Uterus (tissue), 4 donors: Measurements from ENCODE around the gene PEX10. TPM values are rescaled to one million over a fixed set of nuclear protein-coding genes. Genes with fewer than 3 reads are reported as not detected.

Experiments
- DNase-seq, 2 donors: peaks; one replicate each; pipeline ENCODE4 v3.0.0-alpha.2; 2019 to 2020
- H3K27ac ChIP-seq, 2 donors: fragments of 200-600 bp; sonication (generic); 1 replicate in 1 of 2; 2 replicates in 1 of 2; pipeline ENCODE4 v1.5.1; 2016 to 2018
- H3K27me3 ChIP-seq, 2 donors: fragments of 200-600 bp; sonication (generic); one replicate each; pipeline ENCODE4 v1.5.1; 2018 to 2019; ENCODE audit warnings: control low read depth in 1 of 2
- H3K36me3 ChIP-seq, 2 donors: fragments of 200-600 bp; sonication (generic); one replicate each; pipeline ENCODE4 v1.5.1; 2019; ENCODE audit warnings: control low read depth in 1 of 2
- H3K4me1 ChIP-seq, 2 donors: fragments of 200-600 bp; sonication (generic); one replicate each; pipeline ENCODE4 v1.5.1; 2018 to 2019; ENCODE audit warnings: control low read depth in 1 of 2
- H3K4me3 ChIP-seq, 2 donors: fragments of 200-600 bp; sonication (generic); 1 replicate in 1 of 2; 2 replicates in 1 of 2; pipeline ENCODE4 v1.5.1; 2018 to 2019; ENCODE audit warnings: mild to moderate bottlenecking in 1 of 2
- H3K9me3 ChIP-seq, 2 donors: fragments of 200-600 bp; sonication (generic); one replicate each; pipeline ENCODE4 v1.5.1; 2019; ENCODE audit warnings: control low read depth in 1 of 2
- POLR2A ChIP-seq, 2 donors: fragments of 450-650 bp; IDR thresholded peaks; one replicate each; pipeline ENCODE4 v1.6.1; 2016; ENCODE audit warnings: antibody characterized with exemption in 2 of 2, mild to moderate bottlenecking in 1 of 2, moderate library complexity in 1 of 2
- intact Hi-C: fragments of 100-400 bp; cut with DNase I; formaldehyde crosslinking; loops from one replicate; pipeline ENCODE4 v1.15.1; 2023; ENCODE audit warnings: low total_unique reads
- total RNA-seq, 4 donors: library from RNA; depleted of rRNA in 3 of 4; stranded (reverse); fragments of >200 nt in 3 of 4; gene quantifications; one replicate each; pipeline versions ENCODE4 v1.1.0 to v1.2.4, GENCODE V29; 2014 to 2023
- TF ChIP-seq, protein P1 (sequence below), 4 experiments: fragments of 200-600 bp in 2 of 4; fragments of 450-650 bp in 2 of 4; sonication (generic) in 2 of 4; IDR thresholded peaks; one replicate each; pipeline ENCODE4 v1.5.1; 2016 to 2019; ENCODE audit warnings: antibody characterized with exemption in 4 of 4, mild to moderate bottlenecking in 2 of 4, moderate library complexity in 1 of 4
- donor health status: DM: yes; HTN: yes; CAD: no.

Gene PEX10
- total RNA-seq, 4 donors from 2014 or later, result 0.77 to 23.6 (median 13.2) TPM

DNA sequence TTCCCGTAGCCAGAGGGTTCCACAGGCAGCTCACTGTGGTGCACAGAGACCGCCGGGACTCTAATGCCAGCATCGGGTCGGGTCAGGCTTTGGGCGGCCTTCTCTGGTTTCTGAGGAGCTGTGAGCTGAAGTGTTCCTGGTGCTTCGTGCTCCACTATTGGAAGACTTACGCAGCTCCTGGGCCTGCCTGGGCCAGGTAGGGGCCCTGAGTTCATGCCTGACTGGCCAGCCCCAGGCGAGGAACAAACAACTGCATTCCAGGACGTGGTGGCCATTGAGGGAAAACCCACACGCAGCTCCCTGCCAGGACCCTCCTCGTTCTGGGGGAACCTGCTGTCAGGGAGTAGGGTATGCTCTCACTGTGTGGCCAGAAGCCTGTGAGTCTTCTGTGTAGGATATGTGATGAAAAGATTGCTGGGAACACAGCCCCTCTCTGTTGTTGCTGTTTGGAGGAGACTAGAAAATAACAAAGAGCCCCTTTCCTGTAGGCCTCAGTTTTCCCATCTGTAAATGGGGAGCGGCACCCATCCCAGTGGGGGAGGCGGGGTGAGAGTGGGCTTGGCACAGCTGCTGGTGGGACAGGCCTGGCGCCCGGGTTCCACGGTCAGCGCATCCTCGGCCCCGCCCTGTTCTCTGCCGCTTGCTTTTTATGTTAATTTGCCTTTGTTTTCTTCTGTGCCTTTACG lies 12.3 kb downstream of the PEX10 start:
- DNase-seq, result no peak
- no peaks in the 10 kb centered on the region for H3K36me3 ChIP-seq

DNA sequence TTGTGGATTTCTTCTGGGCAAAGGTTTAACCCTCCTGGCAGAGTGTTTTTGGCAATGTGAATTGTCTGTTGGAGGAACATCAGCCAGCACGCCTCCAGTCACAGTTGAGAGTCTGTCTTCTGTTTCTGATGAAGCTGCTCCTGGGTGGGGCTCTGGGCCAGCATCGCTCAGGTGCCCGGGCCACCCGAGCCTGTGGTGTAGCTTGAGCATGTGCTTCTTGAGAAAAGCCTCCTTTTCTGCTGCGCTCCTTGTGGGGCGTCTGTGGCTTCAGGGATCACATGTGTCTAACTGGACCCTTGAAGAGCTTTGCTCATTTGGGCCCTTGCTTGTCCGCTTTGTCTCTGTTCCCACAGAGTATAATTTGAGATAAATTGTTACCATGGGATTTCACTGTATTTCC lies 13.5 kb downstream of the PEX10 start:
- H3K27ac ChIP-seq, result no peak overlapping the region

More for the DNA sequence above, 12.3 kb downstream of the PEX10 start:
- Histone ChIP-seq H3K4me1 (no peaks in the 10 kb centered on the region), H3K27me3 (no peaks in the 10 kb centered on the region), H3K9me3 (no peaks in the 10 kb centered on the region), H3K27ac (no peak overlapping the region), H3K4me3 (no peak overlapping the region)
- TF ChIP-seq, protein P1, sequence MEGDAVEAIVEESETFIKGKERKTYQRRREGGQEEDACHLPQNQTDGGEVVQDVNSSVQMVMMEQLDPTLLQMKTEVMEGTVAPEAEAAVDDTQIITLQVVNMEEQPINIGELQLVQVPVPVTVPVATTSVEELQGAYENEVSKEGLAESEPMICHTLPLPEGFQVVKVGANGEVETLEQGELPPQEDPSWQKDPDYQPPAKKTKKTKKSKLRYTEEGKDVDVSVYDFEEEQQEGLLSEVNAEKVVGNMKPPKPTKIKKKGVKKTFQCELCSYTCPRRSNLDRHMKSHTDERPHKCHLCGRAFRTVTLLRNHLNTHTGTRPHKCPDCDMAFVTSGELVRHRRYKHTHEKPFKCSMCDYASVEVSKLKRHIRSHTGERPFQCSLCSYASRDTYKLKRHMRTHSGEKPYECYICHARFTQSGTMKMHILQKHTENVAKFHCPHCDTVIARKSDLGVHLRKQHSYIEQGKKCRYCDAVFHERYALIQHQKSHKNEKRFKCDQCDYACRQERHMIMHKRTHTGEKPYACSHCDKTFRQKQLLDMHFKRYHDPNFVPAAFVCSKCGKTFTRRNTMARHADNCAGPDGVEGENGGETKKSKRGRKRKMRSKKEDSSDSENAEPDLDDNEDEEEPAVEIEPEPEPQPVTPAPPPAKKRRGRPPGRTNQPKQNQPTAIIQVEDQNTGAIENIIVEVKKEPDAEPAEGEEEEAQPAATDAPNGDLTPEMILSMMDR (IDR thresholded peaks at IDR 0.05), result no peak
- TF ChIP-seq POLR2A (IDR thresholded peaks at IDR 0.05), result no peak
- intact Hi-C loops, result no loop called here

DNA sequence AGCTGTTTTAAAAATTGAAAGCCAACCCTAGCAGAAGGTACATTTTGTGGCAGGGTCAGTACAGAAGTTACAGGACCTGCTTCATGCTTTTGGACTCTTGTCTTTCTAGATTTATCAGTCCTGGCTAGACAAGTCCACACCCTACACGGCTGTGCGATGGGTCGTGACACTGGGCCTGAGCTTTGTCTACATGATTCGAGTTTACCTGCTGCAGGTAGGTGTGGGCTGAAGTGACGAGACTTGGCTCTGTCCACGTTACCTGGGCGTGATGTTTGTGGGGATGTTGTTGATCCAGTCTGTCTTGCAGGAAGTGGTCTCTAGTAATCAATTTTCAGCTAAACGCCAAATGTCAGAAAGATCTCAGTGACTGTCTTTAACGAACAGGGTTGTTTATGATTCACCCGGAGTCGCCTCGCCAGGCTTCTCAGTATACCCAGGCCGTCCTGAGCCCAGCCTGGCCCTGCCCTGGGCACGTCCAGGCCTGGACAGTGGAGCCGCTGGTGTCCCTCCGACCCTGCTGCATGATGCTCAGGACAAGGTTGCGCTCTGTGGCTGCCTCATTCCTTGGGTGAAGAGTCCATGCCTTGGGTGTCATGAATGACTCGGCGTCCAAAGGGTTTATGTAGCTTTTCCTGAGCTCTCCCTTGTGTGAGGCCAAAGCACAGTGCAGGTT lies 15.2 kb downstream of the PEX10 start:
- no peak for TF ChIP-seq POLR2A (IDR thresholded peaks at IDR 0.05)
- TF ChIP-seq, protein P1 (IDR thresholded peaks at IDR 0.05), result no peak
- Histone ChIP-seq H3K4me3 (no peak overlapping the region), H3K27me3 (no peaks in the 10 kb centered on the region), H3K9me3 (no peaks in the 10 kb centered on the region), H3K4me1 (peaks cover 0 to 7% of the 10 kb centered on the region in 2 donors), H3K36me3 (no peaks in the 10 kb centered on the region), H3K27ac (no peak overlapping the region)
- intact Hi-C loops, result no loop called here
- no peak for DNase-seq

More for the DNA sequence above, 13.5 kb downstream of the PEX10 start:
- Histone ChIP-seq H3K9me3 (no peaks in the 10 kb centered on the region), H3K4me3 (no peak overlapping the region), H3K36me3 (no peaks in the 10 kb centered on the region), H3K27me3 (no peaks in the 10 kb centered on the region), H3K4me1 (no peaks in the 10 kb centered on the region)
- TF ChIP-seq, protein P1 (IDR thresholded peaks at IDR 0.05), result no peak
- no peak for TF ChIP-seq POLR2A (IDR thresholded peaks at IDR 0.05)
- no peak for DNase-seq
- intact Hi-C loops, result no loop called here

DNA sequence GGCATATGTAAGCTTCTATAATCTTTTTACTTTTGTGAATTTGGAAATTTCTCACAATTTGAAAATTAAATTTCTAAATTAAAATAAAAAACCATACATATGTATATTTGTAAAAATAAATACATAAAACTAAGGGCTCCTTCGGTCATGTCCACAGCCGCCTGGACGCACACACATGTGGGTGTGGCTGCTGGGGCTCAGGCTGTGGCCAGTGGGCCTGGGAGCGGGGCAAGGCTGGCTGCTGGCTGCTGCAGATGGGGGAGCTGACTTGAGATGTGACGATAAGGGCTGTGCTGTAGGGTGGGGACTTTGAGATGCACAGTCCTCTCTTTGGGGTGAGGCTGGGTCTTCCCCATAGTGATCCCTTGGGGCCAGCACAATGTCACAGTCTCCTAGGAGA lies 15.9 kb downstream of the PEX10 start:
- H3K36me3 ChIP-seq, result no peaks in the 10 kb centered on the region
- no peak for DNase-seq
- H3K4me1 ChIP-seq, result peaks cover 0 to 7% of the 10 kb centered on the region in 2 donors
- no peak overlapping the region for H3K27ac ChIP-seq
- TF ChIP-seq POLR2A (IDR thresholded peaks at IDR 0.05), result no peak
- TF ChIP-seq, protein P1 (IDR thresholded peaks at IDR 0.05), result no peak
- H3K9me3 ChIP-seq, result no peaks in the 10 kb centered on the region
- intact Hi-C loops, result no loop called here
- no peak overlapping the region for H3K4me3 ChIP-seq
- no peaks in the 10 kb centered on the region for H3K27me3 ChIP-seq

DNA sequence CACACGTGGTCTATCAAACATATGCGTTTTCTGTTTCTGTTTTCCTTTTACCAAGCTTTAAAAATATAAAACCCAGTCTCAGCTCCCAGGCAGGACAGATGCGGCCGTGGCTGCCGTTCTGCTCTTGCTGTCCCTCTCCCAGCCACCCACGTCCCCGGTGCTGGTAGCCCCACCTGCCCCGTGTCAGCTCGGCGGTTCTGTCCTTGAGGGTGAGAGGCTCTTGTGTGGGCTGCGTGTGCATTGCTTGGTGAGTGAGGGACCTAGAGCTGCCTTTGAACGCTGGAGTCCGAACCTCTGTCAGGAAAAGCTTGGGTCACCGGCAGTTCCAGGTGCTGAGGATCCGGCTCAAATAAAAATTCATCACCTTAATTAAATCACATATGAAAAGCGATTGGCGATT lies 16.3 kb downstream of the PEX10 start:
- H3K27ac ChIP-seq, result no peak overlapping the region
- peaks cover 0 to 7% of the 10 kb centered on the region in 2 donors for H3K4me1 ChIP-seq
- H3K27me3 ChIP-seq, result no peaks in the 10 kb centered on the region
- no peak overlapping the region for H3K4me3 ChIP-seq
- DNase-seq, result no peak
- intact Hi-C loops, result no loop called here
- no peaks in the 10 kb centered on the region for H3K9me3 ChIP-seq
- TF ChIP-seq, protein P1 (IDR thresholded peaks at IDR 0.05), result no peak
- no peak for TF ChIP-seq POLR2A (IDR thresholded peaks at IDR 0.05)
- no peaks in the 10 kb centered on the region for H3K36me3 ChIP-seq
